Vagina (tissue), 2 donors: ENCODE measurements around the gene ABR. TPM values are rescaled to one million over a fixed set of nuclear protein-coding genes. Genes with fewer than 3 reads are reported as not detected.

Experiments used
- DNase-seq, 2 donors: peaks; one replicate each; pipeline ENCODE4 v3.0.0-alpha.2; 2017; ENCODE audit errors: extremely low spot score in 2 of 2
- H3K27ac ChIP-seq: fragments of 200-600 bp; sonication (generic); one replicate; pipeline ENCODE4 v1.5.1; 2019
- H3K27me3 ChIP-seq: fragments of 200-600 bp; sonication (generic); one replicate; pipeline ENCODE4 v1.5.1; 2019
- H3K36me3 ChIP-seq, 2 donors: fragments of 200-600 bp; sonication (generic); one replicate each; pipeline ENCODE4 v1.5.1; 2017 to 2019
- H3K4me1 ChIP-seq: fragments of 200-600 bp; sonication (generic); one replicate; pipeline ENCODE4 v1.5.1; 2019
- H3K4me3 ChIP-seq, 2 donors: fragments of 200-600 bp; sonication (generic); 1 replicate in 1 of 2; 2 replicates in 1 of 2; pipeline ENCODE4 v1.5.1; 2016 to 2019
- H3K9me3 ChIP-seq: fragments of 200-600 bp; sonication (generic); one replicate; pipeline ENCODE4 v1.5.1; 2019
- POLR2A ChIP-seq, 2 donors: fragments of 450-650 bp; IDR thresholded peaks; one replicate each; pipeline ENCODE4 v1.6.1; 2017; ENCODE audit warnings: antibody characterized with exemption in 2 of 2, mild to moderate bottlenecking in 2 of 2, moderate library complexity in 2 of 2
- POLR2AphosphoS5 ChIP-seq, 2 donors: sonication (generic); formaldehyde crosslinking; IDR thresholded peaks; one replicate each; pipeline ENCODE4 v1.9.0; 2017; ENCODE audit warnings: antibody characterized with exemption in 2 of 2, mild to moderate bottlenecking in 2 of 2, low read depth in 1 of 2; ENCODE audit not compliant: insufficient read depth in 1 of 2
- intact Hi-C: fragments of 100-400 bp; cut with DNase I; formaldehyde crosslinking; loops from one replicate; pipeline ENCODE4 v1.15.1; 2023
- total RNA-seq: library from RNA; depleted of rRNA; stranded (reverse); fragments of >200 nt; gene quantifications from one replicate; pipeline ENCODE4 v1.2.3, GENCODE V29; 2016
- TF ChIP-seq, protein P1 (sequence below), 3 experiments: fragments of 450-650 bp in 2 of 3; fragments of 200-600 bp in 1 of 3; sonication (generic) in 1 of 3; IDR thresholded peaks; one replicate each; pipeline ENCODE4 v1.5.1; 2017 to 2019; ENCODE audit warnings: antibody characterized with exemption in 3 of 3, mild to moderate bottlenecking in 2 of 3, moderate library complexity in 2 of 3

ABR gene
- total RNA-seq, 1 donor from 2014 or later = 90.8 TPM

- no peaks in the 10 kb centered on the region for H3K27me3 ChIP-seq
- peak overlapping the region; percentile 93 for H3K27ac ChIP-seq
- H3K9me3 ChIP-seq = no peaks in the 10 kb centered on the region
- no peak overlapping the region for H3K4me3 ChIP-seq
- peaks cover 42% of the 10 kb centered on the region for H3K4me1 ChIP-seq
- TF ChIP-seq POLR2A (IDR thresholded peaks at IDR 0.05) (no peak), POLR2AphosphoS5 (IDR thresholded peaks at IDR 0.05; ENCODE audit: insufficient read depth in 1 of 2, low read depth in 1 of 2) (no peak)
- TF ChIP-seq, protein P1, sequence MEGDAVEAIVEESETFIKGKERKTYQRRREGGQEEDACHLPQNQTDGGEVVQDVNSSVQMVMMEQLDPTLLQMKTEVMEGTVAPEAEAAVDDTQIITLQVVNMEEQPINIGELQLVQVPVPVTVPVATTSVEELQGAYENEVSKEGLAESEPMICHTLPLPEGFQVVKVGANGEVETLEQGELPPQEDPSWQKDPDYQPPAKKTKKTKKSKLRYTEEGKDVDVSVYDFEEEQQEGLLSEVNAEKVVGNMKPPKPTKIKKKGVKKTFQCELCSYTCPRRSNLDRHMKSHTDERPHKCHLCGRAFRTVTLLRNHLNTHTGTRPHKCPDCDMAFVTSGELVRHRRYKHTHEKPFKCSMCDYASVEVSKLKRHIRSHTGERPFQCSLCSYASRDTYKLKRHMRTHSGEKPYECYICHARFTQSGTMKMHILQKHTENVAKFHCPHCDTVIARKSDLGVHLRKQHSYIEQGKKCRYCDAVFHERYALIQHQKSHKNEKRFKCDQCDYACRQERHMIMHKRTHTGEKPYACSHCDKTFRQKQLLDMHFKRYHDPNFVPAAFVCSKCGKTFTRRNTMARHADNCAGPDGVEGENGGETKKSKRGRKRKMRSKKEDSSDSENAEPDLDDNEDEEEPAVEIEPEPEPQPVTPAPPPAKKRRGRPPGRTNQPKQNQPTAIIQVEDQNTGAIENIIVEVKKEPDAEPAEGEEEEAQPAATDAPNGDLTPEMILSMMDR (IDR thresholded peaks at IDR 0.05) = no peak
- intact Hi-C loops = loop anchor here (5.0 kb wide), 1 partner anchor 59 kb away; no protein-coding TSS in a partner anchor
- H3K36me3 ChIP-seq = no peaks in the 10 kb centered on the region
- no peak for DNase-seq
These were observed 1.4 kb upstream of the ABR start for GRCh38 chr17:1180958-1181752.

DNA sequence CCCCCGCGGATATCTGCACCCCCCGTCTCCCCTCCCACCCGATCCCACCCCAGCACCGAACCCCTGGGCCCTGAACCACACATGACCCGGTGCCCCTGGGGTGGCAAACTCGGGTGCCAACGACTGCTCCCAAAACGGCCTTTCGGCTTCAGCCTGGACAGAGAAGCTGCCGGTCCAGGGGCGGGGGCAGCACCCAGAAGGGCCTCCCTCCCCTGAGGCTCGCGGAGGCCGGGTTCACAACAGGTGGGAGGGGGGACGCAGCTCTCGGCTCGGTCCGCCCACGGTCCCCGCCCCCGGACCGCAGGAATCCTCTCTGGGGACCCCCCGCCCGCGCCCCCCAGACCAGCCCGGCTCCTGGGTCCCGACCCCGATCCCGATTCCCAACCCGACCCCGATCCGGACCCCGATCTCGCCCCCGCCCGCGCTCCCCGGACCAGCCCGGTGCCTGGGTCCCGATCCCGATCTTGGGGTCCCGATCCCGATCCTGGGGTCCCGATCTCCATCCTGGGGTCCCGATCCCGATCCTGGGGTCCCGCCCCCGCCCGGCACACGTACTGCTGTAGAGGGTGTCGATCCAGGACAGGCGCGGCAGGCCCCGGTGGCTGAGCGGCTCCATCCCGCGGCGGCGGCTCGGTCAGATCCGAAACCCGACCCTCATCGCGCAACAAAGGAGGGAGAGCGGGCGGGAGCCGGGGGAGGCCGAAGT lies 516 bp downstream of the ABR start:
- Histone ChIP-seq H3K27ac (peak overlapping the region; percentile 93), H3K9me3 (no peaks in the 10 kb centered on the region), H3K36me3 (no peaks in the 10 kb centered on the region), H3K27me3 (no peaks in the 10 kb centered on the region), H3K4me1 (peaks cover 36% of the 10 kb centered on the region), H3K4me3 (peak overlapping the region; percentile 88 to 96)
- intact Hi-C loops = no loop called here
- DNase-seq = no peak
- TF ChIP-seq, protein P1 (IDR thresholded peaks at IDR 0.05) = no peak
- TF ChIP-seq POLR2A (IDR thresholded peaks at IDR 0.05) (no peak), POLR2AphosphoS5 (IDR thresholded peaks at IDR 0.05; ENCODE audit: insufficient read depth in 1 of 2, low read depth in 1 of 2) (no peak)

DNA sequence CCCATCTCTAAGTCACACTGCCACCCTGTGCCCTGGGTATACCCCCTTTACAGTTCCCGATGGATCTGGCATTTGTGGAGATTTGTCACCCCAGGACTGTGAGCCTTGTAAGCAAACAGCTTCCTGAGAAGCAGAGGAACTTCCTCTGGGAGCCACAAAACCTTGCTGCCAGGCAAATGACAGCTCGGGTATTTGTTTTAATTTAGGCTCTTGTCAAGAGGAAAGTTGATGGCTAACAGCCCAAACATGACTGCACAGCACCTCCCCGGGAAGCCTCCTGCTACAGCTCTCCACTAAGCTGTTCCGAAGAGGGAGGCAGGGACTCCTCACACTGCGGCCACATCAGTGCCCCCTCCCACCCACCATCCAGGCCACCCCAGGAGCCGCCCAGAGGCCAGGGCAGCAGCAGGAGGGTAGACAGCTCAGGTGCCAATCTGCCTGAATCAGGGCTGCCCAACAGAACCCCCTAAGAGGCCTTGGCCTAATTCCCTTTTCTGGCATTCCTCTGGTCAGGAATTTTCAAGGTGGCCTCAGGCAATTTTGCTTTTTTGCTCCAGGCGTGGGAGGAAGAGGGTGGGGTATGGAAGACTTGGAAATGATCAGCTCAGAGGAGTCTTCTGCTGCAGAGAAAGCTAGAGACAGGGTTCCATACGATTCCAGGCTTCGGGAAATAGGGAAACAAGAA lies 2.6 kb downstream of the ABR start:
- Histone ChIP-seq H3K27ac (peak overlapping the region; percentile 69), H3K27me3 (no peaks in the 10 kb centered on the region), H3K4me3 (no peak overlapping the region), H3K4me1 (peaks cover 36% of the 10 kb centered on the region), H3K36me3 (no peaks in the 10 kb centered on the region), H3K9me3 (no peaks in the 10 kb centered on the region)
- no peak for DNase-seq
- TF ChIP-seq POLR2A (IDR thresholded peaks at IDR 0.05) (no peak), POLR2AphosphoS5 (IDR thresholded peaks at IDR 0.05; ENCODE audit: insufficient read depth in 1 of 2, low read depth in 1 of 2) (no peak)
- TF ChIP-seq, protein P1 (IDR thresholded peaks at IDR 0.05) = no peak
- intact Hi-C loops = no loop called here

GRCh38 chr17:1174263-1174880 lies 5.4 kb downstream of the ABR start:
- no peak overlapping the region for H3K27ac ChIP-seq
- intact Hi-C loops = no loop called here
- peaks cover 38% of the 10 kb centered on the region for H3K4me1 ChIP-seq

More at GRCh38 chr17:1174263-1174880, 5.4 kb downstream of the ABR start:
- H3K36me3 ChIP-seq = no peaks in the 10 kb centered on the region
- H3K9me3 ChIP-seq = no peaks in the 10 kb centered on the region
- H3K27me3 ChIP-seq = no peaks in the 10 kb centered on the region
- no peak overlapping the region for H3K4me3 ChIP-seq
- no peak for DNase-seq
- no peak for TF ChIP-seq POLR2A (IDR thresholded peaks at IDR 0.05)
- no peak for TF ChIP-seq POLR2AphosphoS5 (IDR thresholded peaks at IDR 0.05; ENCODE audit: insufficient read depth in 1 of 2, low read depth in 1 of 2)
- TF ChIP-seq, protein P1 (IDR thresholded peaks at IDR 0.05) = no peak
